Measurements from ENCODE around the gene HORMAD2. TPM values are rescaled to one million over a fixed set of nuclear protein-coding genes. Genes with fewer than 3 reads are reported as not detected.
A peak's percentile ranks its signal among the peaks of the same experiment; 100 is the strongest.

Gene HORMAD2
- total RNA-seq, 1 experiment from 2014 or later, result not detected

DNA sequence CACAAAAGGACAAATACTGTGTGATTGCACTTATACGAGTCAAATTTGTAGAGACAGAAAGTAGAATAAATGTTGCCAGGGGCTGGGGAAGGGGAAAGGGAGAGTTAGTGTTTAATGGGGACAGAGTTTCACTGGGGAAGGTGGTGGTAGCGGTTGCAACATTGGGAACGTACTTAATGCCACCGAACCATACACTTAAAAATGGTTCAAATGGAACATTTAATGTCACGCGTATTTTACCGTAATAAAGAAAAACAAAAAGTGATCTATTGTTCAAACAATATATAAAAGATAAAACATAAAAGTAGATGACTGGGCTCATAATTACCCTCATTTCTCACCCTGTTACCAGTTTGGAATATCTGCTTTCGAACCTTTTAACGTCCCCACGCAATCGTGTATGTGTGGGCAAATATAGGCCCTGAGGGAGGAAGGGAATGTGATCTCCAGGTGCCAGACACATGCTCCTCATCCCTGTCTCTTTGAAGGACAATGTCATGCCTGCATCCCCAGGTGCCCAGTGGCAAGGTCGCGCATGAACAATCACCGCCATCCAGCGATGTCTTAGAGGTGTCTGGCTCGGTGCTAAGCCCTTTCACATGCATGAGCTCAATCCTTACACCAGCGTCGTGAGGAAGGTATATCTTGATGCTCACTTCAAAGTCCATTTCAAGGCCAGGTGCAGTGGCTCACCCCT lies 131.0 kb downstream of the HORMAD2 start:
- H3K4me1 Mint-ChIP-seq, result peaks cover 27% of the 10 kb centered on the region

DNA sequence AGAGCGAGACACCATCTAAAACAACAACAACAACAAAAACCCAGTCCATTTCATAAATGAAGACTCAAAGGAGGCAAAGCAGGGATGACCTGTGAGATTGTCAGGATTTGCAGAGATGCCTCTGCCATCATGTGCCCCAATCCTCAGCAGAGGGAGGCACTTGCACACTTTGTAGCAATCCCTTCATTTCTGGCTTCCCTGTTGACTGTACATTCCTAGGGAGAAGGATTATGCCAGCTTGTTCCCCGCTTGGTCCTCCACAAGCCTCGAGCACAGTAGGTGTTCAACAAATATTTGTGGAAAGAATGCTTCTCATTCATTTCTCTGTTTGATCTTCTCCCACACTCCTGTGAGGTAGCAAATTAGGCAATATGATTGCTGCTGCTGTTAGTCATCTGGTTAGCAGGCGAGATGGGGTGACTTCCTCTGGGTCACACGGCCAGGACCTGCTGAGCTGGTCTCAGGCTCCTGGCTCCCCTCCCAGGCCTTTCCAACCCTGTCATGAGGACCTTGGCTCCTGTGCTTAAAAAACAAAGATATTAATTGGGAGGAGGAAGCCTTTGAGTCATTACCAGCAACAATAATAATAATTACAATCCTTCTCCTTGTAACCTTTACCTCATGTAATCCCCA lies 132.2 kb downstream of the HORMAD2 start:
- ATAC-seq (no peak), DNase-seq (ENCODE audit: low spot score) (no peak)
- no peaks in the 10 kb centered on the region for H3K36me3 Mint-ChIP-seq
- no peak for TF ChIP-seq JAZF1 (CRISPR knock-in tag; IDR thresholded peaks at IDR 0.05)
- no peak for TF ChIP-seq ZBTB21 (CRISPR knock-in tag; IDR thresholded peaks at IDR 0.05; ENCODE audit: borderline replicate concordance)
- TF ChIP-seq, protein P1, sequence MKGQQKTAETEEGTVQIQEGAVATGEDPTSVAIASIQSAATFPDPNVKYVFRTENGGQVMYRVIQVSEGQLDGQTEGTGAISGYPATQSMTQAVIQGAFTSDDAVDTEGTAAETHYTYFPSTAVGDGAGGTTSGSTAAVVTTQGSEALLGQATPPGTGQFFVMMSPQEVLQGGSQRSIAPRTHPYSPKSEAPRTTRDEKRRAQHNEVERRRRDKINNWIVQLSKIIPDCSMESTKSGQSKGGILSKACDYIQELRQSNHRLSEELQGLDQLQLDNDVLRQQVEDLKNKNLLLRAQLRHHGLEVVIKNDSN (CRISPR knock-in tag; IDR thresholded peaks at IDR 0.05), result no peak
- peak; percentile 82; the same call in 1 of the 2 replicates for TF ChIP-seq GABPB1 (CRISPR knock-in tag; IDR thresholded peaks at IDR 0.05)
- TF ChIP-seq, protein P2, sequence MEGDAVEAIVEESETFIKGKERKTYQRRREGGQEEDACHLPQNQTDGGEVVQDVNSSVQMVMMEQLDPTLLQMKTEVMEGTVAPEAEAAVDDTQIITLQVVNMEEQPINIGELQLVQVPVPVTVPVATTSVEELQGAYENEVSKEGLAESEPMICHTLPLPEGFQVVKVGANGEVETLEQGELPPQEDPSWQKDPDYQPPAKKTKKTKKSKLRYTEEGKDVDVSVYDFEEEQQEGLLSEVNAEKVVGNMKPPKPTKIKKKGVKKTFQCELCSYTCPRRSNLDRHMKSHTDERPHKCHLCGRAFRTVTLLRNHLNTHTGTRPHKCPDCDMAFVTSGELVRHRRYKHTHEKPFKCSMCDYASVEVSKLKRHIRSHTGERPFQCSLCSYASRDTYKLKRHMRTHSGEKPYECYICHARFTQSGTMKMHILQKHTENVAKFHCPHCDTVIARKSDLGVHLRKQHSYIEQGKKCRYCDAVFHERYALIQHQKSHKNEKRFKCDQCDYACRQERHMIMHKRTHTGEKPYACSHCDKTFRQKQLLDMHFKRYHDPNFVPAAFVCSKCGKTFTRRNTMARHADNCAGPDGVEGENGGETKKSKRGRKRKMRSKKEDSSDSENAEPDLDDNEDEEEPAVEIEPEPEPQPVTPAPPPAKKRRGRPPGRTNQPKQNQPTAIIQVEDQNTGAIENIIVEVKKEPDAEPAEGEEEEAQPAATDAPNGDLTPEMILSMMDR (IDR thresholded peaks at IDR 0.05), result no peak
- TF ChIP-seq, protein P3, sequence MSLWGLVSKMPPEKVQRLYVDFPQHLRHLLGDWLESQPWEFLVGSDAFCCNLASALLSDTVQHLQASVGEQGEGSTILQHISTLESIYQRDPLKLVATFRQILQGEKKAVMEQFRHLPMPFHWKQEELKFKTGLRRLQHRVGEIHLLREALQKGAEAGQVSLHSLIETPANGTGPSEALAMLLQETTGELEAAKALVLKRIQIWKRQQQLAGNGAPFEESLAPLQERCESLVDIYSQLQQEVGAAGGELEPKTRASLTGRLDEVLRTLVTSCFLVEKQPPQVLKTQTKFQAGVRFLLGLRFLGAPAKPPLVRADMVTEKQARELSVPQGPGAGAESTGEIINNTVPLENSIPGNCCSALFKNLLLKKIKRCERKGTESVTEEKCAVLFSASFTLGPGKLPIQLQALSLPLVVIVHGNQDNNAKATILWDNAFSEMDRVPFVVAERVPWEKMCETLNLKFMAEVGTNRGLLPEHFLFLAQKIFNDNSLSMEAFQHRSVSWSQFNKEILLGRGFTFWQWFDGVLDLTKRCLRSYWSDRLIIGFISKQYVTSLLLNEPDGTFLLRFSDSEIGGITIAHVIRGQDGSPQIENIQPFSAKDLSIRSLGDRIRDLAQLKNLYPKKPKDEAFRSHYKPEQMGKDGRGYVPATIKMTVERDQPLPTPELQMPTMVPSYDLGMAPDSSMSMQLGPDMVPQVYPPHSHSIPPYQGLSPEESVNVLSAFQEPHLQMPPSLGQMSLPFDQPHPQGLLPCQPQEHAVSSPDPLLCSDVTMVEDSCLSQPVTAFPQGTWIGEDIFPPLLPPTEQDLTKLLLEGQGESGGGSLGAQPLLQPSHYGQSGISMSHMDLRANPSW (CRISPR knock-in tag; conservative IDR thresholded peaks at IDR 0.05; ENCODE audit: low read depth), result no peak
- no peak for TF ChIP-seq ZNF317 (CRISPR knock-in tag; IDR thresholded peaks at IDR 0.05; ENCODE audit: borderline replicate concordance, low read depth)
- TF ChIP-seq NR2C2 (CRISPR knock-in tag; IDR thresholded peaks at IDR 0.05), result no peak
- peaks cover 23% of the 10 kb centered on the region for H3K4me1 Mint-ChIP-seq
- no peaks in the 10 kb centered on the region for H3K9me3 Mint-ChIP-seq
- no peak overlapping the region for H3K4me3 Mint-ChIP-seq
- POLR2A ChIA-PET, result no interaction called here
- CTCF ChIA-PET, result interaction anchor here (1.0 kb wide), 1 partner anchor 43 kb away, joined by 4 read pairs; no protein-coding TSS in a partner anchor
- no peak overlapping the region for H3K27ac Mint-ChIP-seq
- H3K27me3 Mint-ChIP-seq (ENCODE audit: low read depth), result peaks cover 3% of the 10 kb centered on the region; the same call in 1 of the 2 replicates

More for the DNA sequence above, 131.0 kb downstream of the HORMAD2 start:
- Mint-ChIP-seq H3K4me3 (no peak overlapping the region), H3K36me3 (no peaks in the 10 kb centered on the region), H3K9me3 (no peaks in the 10 kb centered on the region), H3K27me3 (ENCODE audit: low read depth) (peaks cover 3% of the 10 kb centered on the region; the same call in 1 of the 2 replicates), H3K27ac (no peak overlapping the region)
- TF ChIP-seq, protein P4, sequence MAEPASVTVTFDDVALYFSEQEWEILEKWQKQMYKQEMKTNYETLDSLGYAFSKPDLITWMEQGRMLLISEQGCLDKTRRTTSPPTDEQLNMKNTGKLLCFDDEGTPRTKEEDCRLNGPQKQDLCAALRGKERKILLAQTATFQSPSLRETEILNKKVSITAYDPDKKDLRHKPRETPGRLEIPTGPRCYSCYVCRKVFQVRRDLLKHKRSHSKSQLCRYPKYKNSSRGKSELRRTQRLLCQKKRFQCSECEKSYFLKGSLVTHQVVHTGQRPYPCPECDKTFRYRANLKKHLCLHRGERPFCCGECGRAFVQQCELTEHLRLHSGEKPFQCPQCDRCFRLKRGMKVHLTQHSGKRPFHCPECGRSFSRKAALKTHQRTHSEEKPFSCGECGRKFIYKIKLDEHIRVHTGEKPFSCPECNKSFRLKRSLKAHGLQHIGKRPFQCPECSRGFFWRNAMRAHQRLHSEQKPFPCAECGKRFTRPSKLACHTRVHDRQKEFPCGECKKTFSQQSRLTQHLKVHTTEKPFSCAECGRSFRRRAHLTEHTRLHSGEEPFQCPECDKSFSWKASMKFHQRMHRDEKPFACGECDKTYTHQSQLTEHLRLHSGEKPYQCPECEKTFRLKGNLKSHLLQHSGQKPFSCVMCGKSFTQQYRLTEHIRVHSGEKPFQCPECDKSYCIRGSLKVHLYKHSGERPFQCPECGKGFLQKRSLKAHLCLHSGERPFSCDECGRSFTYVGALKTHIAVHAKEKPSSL (CRISPR knock-in tag; conservative IDR thresholded peaks at IDR 0.05), result no peak
- CTCF ChIA-PET, result no interaction called here
- no peak for DNase-seq (ENCODE audit: low spot score)
- POLR2A ChIA-PET, result no interaction called here
- no peak for ATAC-seq

DNA sequence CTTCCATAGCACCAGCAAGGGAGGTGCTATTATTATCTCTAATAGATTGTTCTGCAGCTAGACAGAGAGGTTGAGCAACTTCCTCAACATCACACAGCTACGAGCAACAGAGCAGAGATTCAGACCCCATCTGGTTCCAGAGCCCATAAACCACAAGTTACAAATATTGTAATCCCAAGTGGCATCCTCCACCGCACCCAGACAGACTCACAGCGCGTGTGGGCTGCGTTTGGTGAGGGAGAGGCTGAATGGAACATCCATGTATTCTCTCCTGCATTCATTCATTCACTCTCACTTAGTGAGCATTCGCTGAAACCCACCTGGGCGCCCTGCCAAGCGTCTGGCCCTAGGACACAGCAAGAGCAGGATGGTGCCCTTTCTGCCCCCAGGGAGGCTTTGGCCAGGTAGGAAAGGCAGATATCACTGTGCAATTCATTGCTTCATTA lies 132.8 kb downstream of the HORMAD2 start:
- DNase-seq (ENCODE audit: low spot score) (no peak), ATAC-seq (no peak)
- Mint-ChIP-seq H3K36me3 (no peaks in the 10 kb centered on the region), H3K27me3 (ENCODE audit: low read depth) (peaks cover 3% of the 10 kb centered on the region; the same call in 1 of the 2 replicates), H3K9me3 (no peaks in the 10 kb centered on the region), H3K27ac (no peak overlapping the region), H3K4me1 (peaks cover 23% of the 10 kb centered on the region), H3K4me3 (no peak overlapping the region)
- ChIA-PET POLR2A (no interaction called here), CTCF (interaction anchor here (1.0 kb wide), 1 partner anchor 43 kb away, joined by 4 read pairs; no protein-coding TSS in a partner anchor)
- TF ChIP-seq ELF4 (CRISPR knock-in tag; IDR thresholded peaks at IDR 0.05; ENCODE audit: low read depth) (no peak), TEAD4 (CRISPR knock-in tag; IDR thresholded peaks at IDR 0.05) (no peak), ZNF317 (CRISPR knock-in tag; IDR thresholded peaks at IDR 0.05; ENCODE audit: borderline replicate concordance, low read depth) (no peak), EMX1 (CRISPR knock-in tag; IDR thresholded peaks at IDR 0.05) (no peak), ATF1 (CRISPR knock-in tag; IDR thresholded peaks at IDR 0.05) (no peak)
- TF ChIP-seq, protein P5, sequence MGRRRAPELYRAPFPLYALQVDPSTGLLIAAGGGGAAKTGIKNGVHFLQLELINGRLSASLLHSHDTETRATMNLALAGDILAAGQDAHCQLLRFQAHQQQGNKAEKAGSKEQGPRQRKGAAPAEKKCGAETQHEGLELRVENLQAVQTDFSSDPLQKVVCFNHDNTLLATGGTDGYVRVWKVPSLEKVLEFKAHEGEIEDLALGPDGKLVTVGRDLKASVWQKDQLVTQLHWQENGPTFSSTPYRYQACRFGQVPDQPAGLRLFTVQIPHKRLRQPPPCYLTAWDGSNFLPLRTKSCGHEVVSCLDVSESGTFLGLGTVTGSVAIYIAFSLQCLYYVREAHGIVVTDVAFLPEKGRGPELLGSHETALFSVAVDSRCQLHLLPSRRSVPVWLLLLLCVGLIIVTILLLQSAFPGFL (CRISPR knock-in tag; IDR thresholded peaks at IDR 0.05; ENCODE audit: borderline replicate concordance), result no peak
- TF ChIP-seq, protein P2 (IDR thresholded peaks at IDR 0.05), result no peak
- TF ChIP-seq, protein P6, sequence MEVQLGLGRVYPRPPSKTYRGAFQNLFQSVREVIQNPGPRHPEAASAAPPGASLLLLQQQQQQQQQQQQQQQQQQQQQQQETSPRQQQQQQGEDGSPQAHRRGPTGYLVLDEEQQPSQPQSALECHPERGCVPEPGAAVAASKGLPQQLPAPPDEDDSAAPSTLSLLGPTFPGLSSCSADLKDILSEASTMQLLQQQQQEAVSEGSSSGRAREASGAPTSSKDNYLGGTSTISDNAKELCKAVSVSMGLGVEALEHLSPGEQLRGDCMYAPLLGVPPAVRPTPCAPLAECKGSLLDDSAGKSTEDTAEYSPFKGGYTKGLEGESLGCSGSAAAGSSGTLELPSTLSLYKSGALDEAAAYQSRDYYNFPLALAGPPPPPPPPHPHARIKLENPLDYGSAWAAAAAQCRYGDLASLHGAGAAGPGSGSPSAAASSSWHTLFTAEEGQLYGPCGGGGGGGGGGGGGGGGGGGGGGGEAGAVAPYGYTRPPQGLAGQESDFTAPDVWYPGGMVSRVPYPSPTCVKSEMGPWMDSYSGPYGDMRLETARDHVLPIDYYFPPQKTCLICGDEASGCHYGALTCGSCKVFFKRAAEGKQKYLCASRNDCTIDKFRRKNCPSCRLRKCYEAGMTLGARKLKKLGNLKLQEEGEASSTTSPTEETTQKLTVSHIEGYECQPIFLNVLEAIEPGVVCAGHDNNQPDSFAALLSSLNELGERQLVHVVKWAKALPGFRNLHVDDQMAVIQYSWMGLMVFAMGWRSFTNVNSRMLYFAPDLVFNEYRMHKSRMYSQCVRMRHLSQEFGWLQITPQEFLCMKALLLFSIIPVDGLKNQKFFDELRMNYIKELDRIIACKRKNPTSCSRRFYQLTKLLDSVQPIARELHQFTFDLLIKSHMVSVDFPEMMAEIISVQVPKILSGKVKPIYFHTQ (CRISPR knock-in tag; IDR thresholded peaks at IDR 0.05), result no peak
